BJ (cell line): ENCODE results near the gene ITM2C. TPM values are rescaled to one million over a fixed set of nuclear protein-coding genes. Genes with fewer than 3 reads are reported as not detected.

Experiments
- CTCF ChIA-PET: fragments of 350-600 bp; formaldehyde crosslinking; extraction: SDS; loops from one replicate; lab custom pipeline; 2021; ENCODE audit warnings: antibody characterized with exemption, inconsistent platforms; lab: Yijun Ruan, JAX
- POLR2A ChIA-PET: fragments of 300-600 bp; sonication (Branson Sonifier 250); formaldehyde crosslinking; extraction: SDS; loops from one replicate; lab custom pipeline; 2021; ENCODE audit warnings: antibody characterized with exemption; lab: Charles Lee
- DNase-seq: peaks from one replicate; pipeline ENCODE4 v3.0.0-alpha.2; 2011; ENCODE audit warnings: low read depth
- H3K27me3 ChIP-seq: 2 replicates; pipeline ENCODE4 v1.6.0; 2011; ENCODE audit warnings: low read length; ENCODE audit not compliant: control insufficient read depth, insufficient read depth
- H3K36me3 ChIP-seq: 2 replicates; pipeline ENCODE4 v1.5.1; 2011; ENCODE audit warnings: low read length; ENCODE audit not compliant: control insufficient read depth, insufficient read depth
- H3K4me3 ChIP-seq: 2 replicates; pipeline ENCODE4 v1.5.1; 2011; ENCODE audit warnings: low read depth, mild to moderate bottlenecking, control low read depth, low read length
- polyA plus RNA-seq: library from polyadenylated mRNA; depleted of rRNA; stranded (reverse); fragments of >200 nt; gene quantifications from 2 replicates; pipeline ENCODE4 v1.2.3, GENCODE V29; 2011
- TF ChIP-seq, protein P1 (sequence below): IDR thresholded peaks from 2 replicates; pipeline ENCODE4 v1.5.1; 2011; ENCODE audit warnings: low read depth, mild to moderate bottlenecking, control low read depth, inconsistent platforms, low read length, moderate library complexity; ENCODE audit not compliant: insufficient read depth

ITM2C gene
- polyA plus RNA-seq, 1 experiment = 885 TPM

DNA sequence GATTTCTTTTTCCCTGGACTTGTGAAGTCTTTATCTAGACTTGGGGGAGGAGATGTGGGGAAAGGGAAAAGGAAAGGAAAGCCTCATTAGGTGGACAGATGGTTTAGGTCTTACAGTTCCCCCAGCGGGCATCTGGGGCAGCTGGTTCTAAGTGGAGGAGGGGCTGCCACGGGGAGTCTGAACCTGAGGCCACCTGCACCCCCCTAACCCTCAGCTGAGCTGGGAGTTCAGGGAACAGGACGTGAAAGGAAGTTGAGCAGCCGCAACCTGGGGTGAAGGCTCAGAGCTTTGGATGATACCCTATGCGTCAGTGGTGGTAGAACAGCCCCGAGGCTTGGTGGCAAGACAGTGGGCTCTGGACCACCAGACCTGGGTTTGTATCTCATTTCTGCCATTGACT is 26.8 kb downstream of the ITM2C start:
- Histone ChIP-seq H3K4me3 (no peak overlapping the region), H3K36me3 (no peaks in the 10 kb centered on the region), H3K27me3 (peaks cover 8% of the 10 kb centered on the region)
- DNase-seq = no peak
- ChIA-PET CTCF (interaction anchor here (0.6 to 1.6 kb wide), 2 partner anchors 11 to 68 kb away, joined by 3 to 4 read pairs; no protein-coding TSS in a partner anchor), POLR2A (no interaction called here)
- TF ChIP-seq, protein P1, sequence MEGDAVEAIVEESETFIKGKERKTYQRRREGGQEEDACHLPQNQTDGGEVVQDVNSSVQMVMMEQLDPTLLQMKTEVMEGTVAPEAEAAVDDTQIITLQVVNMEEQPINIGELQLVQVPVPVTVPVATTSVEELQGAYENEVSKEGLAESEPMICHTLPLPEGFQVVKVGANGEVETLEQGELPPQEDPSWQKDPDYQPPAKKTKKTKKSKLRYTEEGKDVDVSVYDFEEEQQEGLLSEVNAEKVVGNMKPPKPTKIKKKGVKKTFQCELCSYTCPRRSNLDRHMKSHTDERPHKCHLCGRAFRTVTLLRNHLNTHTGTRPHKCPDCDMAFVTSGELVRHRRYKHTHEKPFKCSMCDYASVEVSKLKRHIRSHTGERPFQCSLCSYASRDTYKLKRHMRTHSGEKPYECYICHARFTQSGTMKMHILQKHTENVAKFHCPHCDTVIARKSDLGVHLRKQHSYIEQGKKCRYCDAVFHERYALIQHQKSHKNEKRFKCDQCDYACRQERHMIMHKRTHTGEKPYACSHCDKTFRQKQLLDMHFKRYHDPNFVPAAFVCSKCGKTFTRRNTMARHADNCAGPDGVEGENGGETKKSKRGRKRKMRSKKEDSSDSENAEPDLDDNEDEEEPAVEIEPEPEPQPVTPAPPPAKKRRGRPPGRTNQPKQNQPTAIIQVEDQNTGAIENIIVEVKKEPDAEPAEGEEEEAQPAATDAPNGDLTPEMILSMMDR = no peak

DNA sequence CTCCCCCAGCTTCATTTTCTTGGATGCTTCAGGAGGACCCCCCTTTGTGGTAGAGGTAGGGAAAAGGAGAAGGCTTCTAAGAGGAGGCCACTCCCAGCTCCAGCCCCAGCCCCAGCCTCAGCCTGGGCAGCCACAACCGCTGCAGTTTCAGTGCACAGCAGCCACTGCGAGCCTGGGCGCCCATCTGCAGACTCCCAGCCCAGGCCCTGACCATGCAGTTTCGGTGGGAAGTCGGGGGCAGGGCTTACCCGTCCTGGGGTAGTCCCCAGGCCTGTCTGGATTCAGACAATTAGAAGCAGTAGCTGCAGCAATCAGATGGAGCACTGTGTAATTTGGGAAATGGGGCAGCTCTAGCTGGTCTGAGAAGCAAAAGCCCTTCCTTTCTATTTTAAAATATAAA is 28.6 kb downstream of the ITM2C start:
- TF ChIP-seq, protein P1 = no peak
- Histone ChIP-seq H3K27me3 (peaks cover 14% of the 10 kb centered on the region), H3K36me3 (no peaks in the 10 kb centered on the region), H3K4me3 (no peak overlapping the region)
- ChIA-PET CTCF (interaction anchor here (0.7 to 1.6 kb wide), 2 partner anchors 9 to 20 kb away, joined by 3 to 4 read pairs; no protein-coding TSS in a partner anchor), POLR2A (no interaction called here)
- no peak for DNase-seq

DNA sequence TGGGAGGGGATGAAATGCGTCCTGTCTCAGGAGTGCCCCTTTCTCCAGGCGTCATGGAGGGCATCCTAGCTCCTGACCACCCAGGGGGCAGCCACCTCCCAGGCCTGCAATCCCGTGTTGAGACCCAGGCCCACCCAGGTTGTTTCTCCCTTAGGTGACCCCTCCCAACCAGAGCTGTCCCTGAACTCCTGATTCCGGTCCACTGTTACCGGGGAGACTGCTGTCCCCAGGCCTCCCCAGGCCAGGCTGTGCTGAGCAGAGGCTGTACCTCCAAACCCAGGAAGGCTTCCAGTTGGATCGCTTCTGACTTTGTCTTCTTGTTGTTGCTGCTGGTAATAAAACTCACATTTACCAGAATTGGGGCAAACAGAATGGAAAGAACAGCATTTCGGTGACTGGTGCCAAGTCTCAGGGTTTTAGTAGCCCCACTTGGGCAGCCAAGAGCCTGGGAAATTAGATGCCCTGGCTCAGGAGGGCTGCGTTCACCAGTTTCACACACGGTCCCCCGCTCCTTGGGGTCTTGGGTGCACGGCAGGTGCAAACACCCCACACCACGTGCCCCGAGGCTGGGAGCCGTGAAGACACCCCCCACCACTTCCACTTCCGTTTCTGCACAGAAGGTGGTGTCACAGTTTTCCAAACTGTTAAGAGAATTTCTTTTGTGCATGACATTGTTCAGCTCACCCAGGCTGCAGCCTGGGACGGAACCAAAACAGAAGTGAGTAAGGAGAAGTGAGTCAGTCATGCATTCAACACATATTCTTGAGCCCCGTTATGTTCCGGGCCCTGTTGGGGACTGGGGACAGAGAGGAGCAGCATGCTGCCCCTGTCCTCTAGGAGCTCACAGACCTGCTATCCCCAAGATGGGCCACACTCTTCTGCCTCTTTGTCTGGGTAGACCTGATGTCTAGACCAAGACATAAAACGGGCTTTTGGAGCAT is 29.4 kb downstream of the ITM2C start:
- TF ChIP-seq, protein P1 = no peak
- Histone ChIP-seq H3K36me3 (no peaks in the 10 kb centered on the region), H3K4me3 (no peak overlapping the region), H3K27me3 (peaks cover 17% of the 10 kb centered on the region)
- CTCF ChIA-PET = interaction anchor here (0.9 kb wide), 1 partner anchor 9 kb away, joined by 3 read pairs; no protein-coding TSS in a partner anchor
- DNase-seq = no peak
- POLR2A ChIA-PET = no interaction called here

DNA sequence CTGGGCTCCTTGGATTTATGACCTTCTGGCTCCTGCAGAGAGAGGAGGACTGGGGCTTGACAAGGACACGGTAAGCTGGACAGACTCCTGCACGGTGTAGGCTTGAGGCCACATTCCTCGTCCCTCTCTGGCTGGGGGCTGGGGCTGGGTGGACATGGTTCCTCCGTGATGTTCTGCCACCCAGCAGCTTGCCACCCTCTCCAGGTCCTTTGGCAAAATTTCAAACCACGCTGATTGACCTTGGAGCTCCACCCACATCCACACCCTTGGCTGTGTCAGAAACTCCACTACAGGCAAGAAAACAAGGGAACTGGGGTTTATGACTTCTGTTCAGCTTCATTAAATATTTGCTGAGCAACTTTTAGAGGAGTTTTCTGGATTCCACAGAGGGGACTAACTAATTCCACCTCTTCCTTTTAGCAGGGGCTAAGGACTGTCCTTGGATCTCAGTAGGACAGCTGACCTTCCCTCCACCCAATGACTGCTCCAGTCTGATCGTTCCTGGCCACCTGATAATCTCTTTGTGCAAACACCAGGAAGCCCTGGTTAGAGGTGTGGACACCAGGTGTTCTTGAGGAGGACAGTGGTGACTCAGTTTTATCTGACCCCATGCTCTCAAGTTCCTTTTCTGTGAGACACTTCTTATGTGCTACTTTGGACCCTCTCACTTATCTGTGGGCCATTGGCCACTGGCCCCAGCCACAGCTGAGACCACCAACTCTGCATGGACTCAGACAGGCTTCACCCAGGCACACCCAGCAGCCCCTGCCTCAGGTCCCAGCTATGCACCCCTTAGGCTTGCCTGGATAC is 31.0 kb downstream of the ITM2C start:
- CTCF ChIA-PET = interaction anchor here (0.7 to 0.9 kb wide), 3 partner anchors 17 to 48 kb away, joined by 3 read pairs; no protein-coding TSS in a partner anchor

More for the DNA sequence above, 31.0 kb downstream of the ITM2C start:
- peaks cover 14% of the 10 kb centered on the region for H3K27me3 ChIP-seq
- no peaks in the 10 kb centered on the region for H3K36me3 ChIP-seq
- no peak overlapping the region for H3K4me3 ChIP-seq
- POLR2A ChIA-PET = no interaction called here
- TF ChIP-seq, protein P1 = no peak
- DNase-seq = no peak
